Renal cortex interstitium (tissue), 11 donors: ENCODE data around the gene PPL. TPM values are rescaled to one million over a fixed set of nuclear protein-coding genes. Genes with fewer than 3 reads are reported as not detected.

Source experiments
- DNase-seq, 11 donors: peaks; one replicate each; pipeline ENCODE4 v3.0.0-alpha.2; 2013; ENCODE audit warnings: low read depth in 9 of 11, low spot score in 4 of 11; ENCODE audit errors: extremely low read depth in 1 of 11
- polyA plus RNA-seq, 3 donors: library from polyadenylated mRNA; unstranded; fragments of 120-200 nt; gene quantifications; one replicate each; pipeline ENCODE4 v1.2.1, GENCODE V29; 2013; ENCODE audit not compliant: insufficient read length in 3 of 3

PPL gene
- polyA plus RNA-seq, 3 donors: 23.1 to 30.5 (median 29.3) TPM

- peak in 5 of 11 donors; percentile 54 to 80 (median 73) for DNase-seq
These were observed 18.1 kb downstream of the PPL start for GRCh38 chr16:4918781-4919251.

GRCh38 chr16:4917117-4917516, 19.8 kb downstream of the PPL start:
- no peak for DNase-seq

GRCh38 chr16:4915226-4915761, 21.7 kb downstream of the PPL start:
- DNase-seq: no peak

GRCh38 chr16:4914528-4915225, 22.3 kb downstream of the PPL start:
- no peak for DNase-seq

GRCh38 chr16:4913774-4914525, 23.0 kb downstream of the PPL start:
- DNase-seq: no peak

- DNase-seq: no peak
These were observed 23.7 kb downstream of the PPL start for GRCh38 chr16:4913130-4913773.

- DNase-seq: no peak
These were observed 25.0 kb downstream of the PPL start for GRCh38 chr16:4911970-4912386.

- no peak for DNase-seq
These were observed 26.1 kb downstream of the PPL start for GRCh38 chr16:4910828-4911227.

- no peak for DNase-seq
These were observed 27.1 kb downstream of the PPL start for GRCh38 chr16:4909825-4910224.

- DNase-seq: no peak
These were observed 28.0 kb downstream of the PPL start for GRCh38 chr16:4908854-4909401.

GRCh38 chr16:4904942-4905615, 31.9 kb downstream of the PPL start:
- no peak for DNase-seq

- DNase-seq: no peak
These were observed 32.6 kb downstream of the PPL start for GRCh38 chr16:4904108-4904941.

- DNase-seq: no peak
These were observed 34.9 kb downstream of the PPL start for GRCh38 chr16:4902038-4902437.

GRCh38 chr16:4900750-4901149, 36.2 kb downstream of the PPL start:
- DNase-seq: no peak

- no peak for DNase-seq
These were observed 36.9 kb downstream of the PPL start for GRCh38 chr16:4900036-4900435.

- DNase-seq: no peak
These were observed 37.5 kb downstream of the PPL start for GRCh38 chr16:4899474-4899846.

GRCh38 chr16:4898811-4899473, 38.0 kb downstream of the PPL start:
- DNase-seq: no peak

- DNase-seq: no peak
These were observed 39.6 kb downstream of the PPL start for GRCh38 chr16:4897328-4897727.
